ENCODE data around the gene AURKAIP1.

Gene AURKAIP1

DNA sequence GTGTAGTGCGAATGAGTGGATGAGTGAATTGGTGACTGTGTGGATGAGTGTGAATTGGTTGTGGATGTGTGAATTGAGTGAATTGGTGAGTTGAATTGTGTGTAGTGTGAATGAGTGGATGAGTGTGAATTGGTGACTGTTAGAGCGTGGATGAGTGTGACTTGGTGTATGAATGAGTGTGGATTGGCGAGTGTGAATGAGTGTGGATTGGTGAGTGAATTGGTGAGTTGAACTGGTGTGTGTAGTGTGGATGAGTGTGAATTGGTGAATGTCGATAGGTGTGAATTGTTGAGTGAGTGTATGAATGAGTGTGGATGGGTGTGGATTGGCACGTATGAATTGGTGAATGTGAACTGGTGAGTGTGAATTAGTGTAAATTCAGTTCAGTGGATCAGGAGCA, 7.7 kb downstream of the AURKAIP1 start:
- H3K4me1 ChIP-seq (ENCODE audit: control insufficient read depth in 1 of 2, insufficient read depth in 1 of 2, low read depth in 1 of 2, low read length in 1 of 2): peaks cover 9 to 11% of the 10 kb centered on the region in 2 experiments
- H3K9me3 ChIP-seq: no peaks in the 10 kb centered on the region
- H3K36me3 ChIP-seq: no peaks in the 10 kb centered on the region
- no peak overlapping the region for H3K4me3 ChIP-seq (ENCODE audit: low read depth in 1 of 2, low read length in 1 of 2)
- TF ChIP-seq, protein P1, sequence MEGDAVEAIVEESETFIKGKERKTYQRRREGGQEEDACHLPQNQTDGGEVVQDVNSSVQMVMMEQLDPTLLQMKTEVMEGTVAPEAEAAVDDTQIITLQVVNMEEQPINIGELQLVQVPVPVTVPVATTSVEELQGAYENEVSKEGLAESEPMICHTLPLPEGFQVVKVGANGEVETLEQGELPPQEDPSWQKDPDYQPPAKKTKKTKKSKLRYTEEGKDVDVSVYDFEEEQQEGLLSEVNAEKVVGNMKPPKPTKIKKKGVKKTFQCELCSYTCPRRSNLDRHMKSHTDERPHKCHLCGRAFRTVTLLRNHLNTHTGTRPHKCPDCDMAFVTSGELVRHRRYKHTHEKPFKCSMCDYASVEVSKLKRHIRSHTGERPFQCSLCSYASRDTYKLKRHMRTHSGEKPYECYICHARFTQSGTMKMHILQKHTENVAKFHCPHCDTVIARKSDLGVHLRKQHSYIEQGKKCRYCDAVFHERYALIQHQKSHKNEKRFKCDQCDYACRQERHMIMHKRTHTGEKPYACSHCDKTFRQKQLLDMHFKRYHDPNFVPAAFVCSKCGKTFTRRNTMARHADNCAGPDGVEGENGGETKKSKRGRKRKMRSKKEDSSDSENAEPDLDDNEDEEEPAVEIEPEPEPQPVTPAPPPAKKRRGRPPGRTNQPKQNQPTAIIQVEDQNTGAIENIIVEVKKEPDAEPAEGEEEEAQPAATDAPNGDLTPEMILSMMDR (IDR thresholded peaks at IDR 0.05): no peak
- H3K27me3 ChIP-seq: peaks cover 36% of the 10 kb centered on the region
- H3K27ac ChIP-seq: no peak overlapping the region

DNA sequence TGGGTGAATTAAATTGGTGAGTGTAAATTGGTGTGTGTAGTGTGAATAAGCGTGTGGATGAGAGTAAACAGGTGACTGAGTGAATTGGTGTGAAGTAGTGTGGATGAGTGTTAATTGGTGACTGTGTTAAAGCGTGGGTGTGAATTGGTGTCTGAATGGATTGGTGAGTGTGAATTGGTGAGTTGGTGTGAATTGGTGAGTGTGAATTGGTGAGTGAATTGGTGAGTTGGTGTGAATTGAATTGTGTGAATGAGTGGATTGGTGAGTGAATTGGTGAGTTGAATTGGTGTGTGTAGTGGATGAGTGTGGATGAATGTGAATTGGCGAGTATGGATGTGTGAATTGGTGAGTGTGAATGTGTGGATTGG, 8.3 kb downstream of the AURKAIP1 start:
- no peaks in the 10 kb centered on the region for H3K9me3 ChIP-seq
- peaks cover 3 to 5% of the 10 kb centered on the region in 2 experiments for H3K4me1 ChIP-seq (ENCODE audit: control insufficient read depth in 1 of 2, insufficient read depth in 1 of 2, low read depth in 1 of 2, low read length in 1 of 2)
- peaks cover 43% of the 10 kb centered on the region for H3K27me3 ChIP-seq
- no peaks in the 10 kb centered on the region for H3K36me3 ChIP-seq
- no peak overlapping the region for H3K27ac ChIP-seq
- TF ChIP-seq, protein P1 (IDR thresholded peaks at IDR 0.05): no peak
- H3K4me3 ChIP-seq (ENCODE audit: low read depth in 1 of 2, low read length in 1 of 2): no peak overlapping the region

DNA sequence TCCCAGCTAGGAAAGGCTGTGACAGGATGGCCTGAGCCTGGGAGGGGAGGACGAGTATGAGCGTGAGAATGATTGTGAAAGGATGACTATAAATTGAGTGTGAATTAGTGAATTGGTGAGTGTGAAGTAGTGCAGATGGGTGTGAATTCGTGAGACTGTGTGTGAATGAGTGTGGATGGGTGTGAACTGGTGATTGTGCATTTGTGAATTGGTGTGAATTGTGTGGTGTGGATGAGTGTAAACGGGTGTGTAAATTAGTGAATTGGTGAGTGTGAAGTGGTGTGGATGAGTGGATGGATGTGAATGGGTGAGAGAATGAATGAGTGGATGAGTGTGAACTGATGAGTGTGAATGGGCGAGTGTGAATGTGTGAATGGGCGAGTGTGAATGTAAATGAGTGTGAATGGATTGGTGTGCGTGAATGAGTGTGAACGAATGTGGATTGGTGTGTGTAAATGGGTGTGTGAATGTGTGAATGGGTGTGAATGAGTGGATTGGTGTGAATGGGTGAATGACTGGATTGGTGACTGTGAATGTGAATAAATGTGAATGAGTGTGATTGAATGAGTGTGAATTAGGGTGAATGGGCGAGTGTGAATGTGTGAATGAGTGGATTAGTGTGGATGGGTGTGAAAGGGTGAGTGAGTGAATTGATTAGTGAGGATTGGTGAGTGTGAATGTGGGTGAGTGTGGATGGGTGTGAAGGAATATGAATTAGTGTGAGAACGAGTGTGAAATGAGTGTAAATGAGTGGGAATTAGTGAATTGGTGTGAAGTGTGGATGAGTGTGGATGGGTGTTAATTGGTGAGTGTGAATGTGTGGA, 8.9 kb downstream of the AURKAIP1 start:
- H3K27ac ChIP-seq: no peak overlapping the region
- no peak overlapping the region for H3K4me3 ChIP-seq (ENCODE audit: low read depth in 1 of 2, low read length in 1 of 2)
- H3K4me1 ChIP-seq (ENCODE audit: control insufficient read depth in 1 of 2, insufficient read depth in 1 of 2, low read depth in 1 of 2, low read length in 1 of 2): no peaks in the 10 kb centered on the region
- H3K27me3 ChIP-seq: peaks cover 49% of the 10 kb centered on the region
- H3K9me3 ChIP-seq: no peaks in the 10 kb centered on the region
- no peaks in the 10 kb centered on the region for H3K36me3 ChIP-seq
- TF ChIP-seq, protein P1 (IDR thresholded peaks at IDR 0.05): no peak

DNA sequence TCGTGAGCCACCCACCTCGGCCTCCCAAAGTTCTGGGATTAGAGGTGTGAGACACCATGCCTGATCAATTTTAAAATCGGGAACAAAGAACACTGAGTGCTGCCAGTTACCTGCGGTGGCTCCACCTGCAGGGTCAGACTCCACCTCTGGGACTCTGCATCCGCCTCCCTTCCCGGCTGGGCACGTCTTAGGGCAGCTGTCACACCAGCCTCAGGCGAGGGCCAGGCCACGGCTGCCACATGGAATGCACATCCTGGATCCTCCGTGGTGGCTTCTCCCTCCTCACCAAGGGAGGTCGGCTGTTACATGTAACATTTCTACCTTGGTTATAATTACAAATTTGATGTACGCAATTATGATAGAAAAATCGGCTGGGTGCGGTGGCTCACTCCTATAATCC, 10.7 kb downstream of the AURKAIP1 start:
- Histone ChIP-seq H3K27ac (no peak overlapping the region), H3K9me3 (no peaks in the 10 kb centered on the region), H3K4me3 (ENCODE audit: low read depth in 1 of 2, low read length in 1 of 2) (no peak overlapping the region), H3K36me3 (no peaks in the 10 kb centered on the region), H3K27me3 (peaks cover 61% of the 10 kb centered on the region), H3K4me1 (ENCODE audit: control insufficient read depth in 1 of 2, insufficient read depth in 1 of 2, low read depth in 1 of 2, low read length in 1 of 2) (no peaks in the 10 kb centered on the region)
- TF ChIP-seq, protein P1 (IDR thresholded peaks at IDR 0.05): no peak

DNA sequence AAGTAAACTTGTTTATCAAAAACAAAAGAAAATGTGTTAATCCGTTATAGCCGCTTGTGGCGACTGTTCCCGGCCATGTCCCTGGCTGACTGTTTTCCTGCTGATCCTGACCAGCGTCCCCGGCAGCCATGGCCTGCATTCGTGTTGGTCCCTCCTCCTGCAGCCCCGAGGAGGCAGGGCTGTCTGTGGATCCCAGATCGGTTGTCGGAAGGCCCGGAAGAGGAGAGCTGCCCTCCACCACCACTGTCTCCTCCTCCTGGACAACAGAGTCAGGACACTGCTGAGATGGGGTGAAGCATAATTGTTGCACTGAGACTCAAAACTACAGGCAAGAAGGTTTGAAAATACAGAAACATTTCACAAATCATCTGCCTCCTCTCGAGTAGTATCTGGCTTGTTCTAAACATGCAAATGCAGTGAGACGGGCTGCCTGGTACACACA, 13.0 kb downstream of the AURKAIP1 start:
- peaks cover 72% of the 10 kb centered on the region for H3K27me3 ChIP-seq
- no peaks in the 10 kb centered on the region for H3K9me3 ChIP-seq
- no peaks in the 10 kb centered on the region for H3K4me1 ChIP-seq (ENCODE audit: control insufficient read depth in 1 of 2, insufficient read depth in 1 of 2, low read depth in 1 of 2, low read length in 1 of 2)
- TF ChIP-seq, protein P1 (IDR thresholded peaks at IDR 0.05): no peak
- no peaks in the 10 kb centered on the region for H3K36me3 ChIP-seq
- no peak overlapping the region for H3K27ac ChIP-seq
- H3K4me3 ChIP-seq (ENCODE audit: low read depth in 1 of 2, low read length in 1 of 2): no peak overlapping the region
